GM18517 (cell line): Measurements from ENCODE around the gene LRRC3B.
"Not testable (repeated sequence)": the region's sequence is repeated elsewhere in the genome, so short reads cannot be mapped to it uniquely, and the experiment has no call there.

Experiments used
- ATAC-seq: cut with Tn5 transposase; IDR thresholded peaks from one replicate; pipeline ENCODE4 v1.9.1; 2021; ENCODE audit warnings: mild to moderate bottlenecking, moderate library complexity; ENCODE audit not compliant: unreplicated experiment

Gene LRRC3B, protein sequence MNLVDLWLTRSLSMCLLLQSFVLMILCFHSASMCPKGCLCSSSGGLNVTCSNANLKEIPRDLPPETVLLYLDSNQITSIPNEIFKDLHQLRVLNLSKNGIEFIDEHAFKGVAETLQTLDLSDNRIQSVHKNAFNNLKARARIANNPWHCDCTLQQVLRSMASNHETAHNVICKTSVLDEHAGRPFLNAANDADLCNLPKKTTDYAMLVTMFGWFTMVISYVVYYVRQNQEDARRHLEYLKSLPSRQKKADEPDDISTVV

GRCh38 chr3:26622621-26623418, at the start of gene LRRC3B:
Gene LRRC3B, plus strand, starts transcription at chr3:26622772. Its CDS starts 86,901 bp downstream, at chr3:26709673.
- no peak for ATAC-seq

GRCh38 chr3:26574766-26575165, 47.8 kb upstream of the LRRC3B start:
- no peak for ATAC-seq

DNA sequence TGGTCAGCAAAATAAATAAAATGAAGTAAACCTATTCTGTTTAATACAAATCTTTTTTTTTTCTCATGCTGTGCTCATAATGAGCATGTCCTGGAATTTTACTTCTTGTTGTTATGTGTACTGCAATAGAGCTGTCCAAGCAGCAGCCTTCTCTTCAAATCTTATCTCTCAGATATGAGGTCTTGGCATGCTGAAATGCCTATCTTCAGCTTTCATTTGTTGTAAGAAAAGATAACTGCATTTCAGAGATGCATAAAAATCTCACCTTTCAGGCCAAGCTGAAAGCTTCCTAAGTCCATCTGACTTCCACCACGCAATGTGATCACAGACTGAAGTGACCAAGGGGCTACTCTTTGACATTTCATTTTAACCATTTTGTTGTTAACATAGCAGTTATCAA, 43.5 kb upstream of the LRRC3B start:
- no peak for ATAC-seq

- ATAC-seq: no peak
Observed at GRCh38 chr3:26587571-26587970, 35.0 kb upstream of the LRRC3B start.

DNA sequence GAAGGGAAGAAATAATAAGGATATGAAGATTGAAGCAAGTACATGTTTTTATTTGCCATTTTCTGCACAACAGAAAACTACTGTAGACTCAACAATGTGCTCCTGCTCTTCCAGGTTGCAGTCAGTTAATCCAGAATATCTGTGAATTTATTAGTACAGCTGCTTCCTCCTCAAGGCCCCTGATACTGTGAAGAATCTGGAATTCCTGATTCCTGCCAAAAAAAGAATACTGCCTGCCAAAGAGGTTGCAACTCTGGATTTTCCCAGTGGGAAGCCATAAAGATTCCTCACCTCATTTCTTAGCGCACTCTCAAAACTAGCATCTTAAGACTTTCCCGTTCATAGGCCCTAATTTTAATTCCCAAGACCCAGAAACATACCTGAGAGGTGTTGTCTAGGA, 33.6 kb upstream of the LRRC3B start:
- ATAC-seq: no peak

DNA sequence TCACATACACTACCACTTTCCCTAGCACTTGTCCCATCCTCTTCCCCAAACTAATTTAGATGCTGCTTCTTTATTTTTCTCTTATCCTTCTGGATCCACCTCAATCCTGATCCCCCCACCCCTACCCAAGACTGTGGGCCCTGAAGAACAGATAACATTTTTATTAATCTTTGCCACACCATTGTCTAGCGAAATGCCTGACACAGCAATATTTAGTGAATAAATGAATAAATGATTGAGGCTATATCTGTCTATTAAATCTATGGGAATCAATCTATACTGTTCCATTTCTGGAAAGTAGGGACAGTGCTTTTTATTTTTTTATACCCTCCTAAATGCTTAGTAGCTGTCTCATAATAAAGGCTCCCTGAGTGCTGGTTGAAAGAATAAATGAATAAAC, 32.9 kb upstream of the LRRC3B start:
- no peak for ATAC-seq

DNA sequence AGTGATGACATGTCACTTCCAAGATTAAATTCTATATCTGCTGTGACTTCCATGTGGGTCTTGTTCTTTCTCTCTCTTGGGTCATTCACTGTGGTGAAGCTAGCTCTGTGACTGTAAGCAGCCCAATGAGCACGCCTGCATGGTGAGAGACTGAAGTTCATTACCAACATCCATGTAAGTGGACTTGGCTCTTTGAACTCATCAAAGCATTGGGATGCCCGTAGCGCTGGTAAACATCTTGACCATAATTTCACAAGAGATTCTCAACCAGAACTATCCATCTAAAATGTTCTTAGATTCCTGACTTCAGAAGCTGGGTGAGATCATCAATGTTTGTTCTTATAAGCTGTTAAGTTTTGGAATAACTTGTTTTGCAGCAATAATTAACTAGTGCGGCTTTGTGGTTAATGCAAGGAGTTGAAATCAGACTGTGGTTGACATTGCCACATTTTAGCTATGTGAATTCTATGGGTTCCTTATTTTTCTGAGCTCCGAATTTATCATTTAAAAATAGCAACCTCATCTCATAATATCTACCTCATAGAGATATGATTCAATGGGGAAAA, 31.6 kb upstream of the LRRC3B start:
- no peak for ATAC-seq

GRCh38 chr3:26591926-26592325, 30.6 kb upstream of the LRRC3B start:
- no peak for ATAC-seq

DNA sequence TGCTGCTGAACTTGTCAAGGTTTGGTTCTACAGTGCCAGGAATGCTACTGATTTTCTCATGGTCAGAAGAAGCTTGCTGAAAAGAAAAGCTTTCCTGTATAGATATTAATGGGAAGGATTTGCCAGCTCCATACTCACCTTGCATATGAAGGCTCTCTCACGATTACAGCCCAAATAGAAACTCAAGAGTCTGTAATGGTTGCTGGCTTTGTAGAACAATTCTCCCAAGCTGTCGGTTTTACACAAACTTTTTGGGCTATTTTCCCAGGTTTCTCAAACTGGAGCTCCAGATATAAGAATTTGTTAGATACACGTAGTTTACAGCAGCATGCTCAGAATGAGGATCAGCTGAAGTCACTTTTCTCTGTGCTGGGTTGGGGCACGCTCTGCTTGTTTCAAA, 30.1 kb upstream of the LRRC3B start:
- no peak for ATAC-seq

DNA sequence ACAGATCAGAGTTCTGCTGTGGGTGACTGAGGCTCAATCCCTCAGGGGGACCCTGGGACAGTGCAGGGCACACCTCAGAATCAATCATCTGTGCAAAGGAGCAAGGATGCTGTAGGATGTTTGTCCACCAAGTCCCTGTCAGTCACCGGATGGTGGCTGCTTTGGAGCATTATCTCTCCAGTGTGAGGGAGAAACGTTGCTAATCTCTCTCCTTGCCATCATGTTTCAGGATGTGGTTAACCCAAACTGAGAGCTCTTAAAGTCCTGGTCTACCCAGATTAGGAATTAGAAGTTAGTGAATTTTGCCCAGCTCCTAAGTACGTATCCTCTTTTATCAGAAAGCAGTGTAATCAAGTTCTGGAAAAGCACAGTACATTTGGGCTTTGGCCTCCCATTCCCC, 26.2 kb upstream of the LRRC3B start:
- ATAC-seq: no peak

DNA sequence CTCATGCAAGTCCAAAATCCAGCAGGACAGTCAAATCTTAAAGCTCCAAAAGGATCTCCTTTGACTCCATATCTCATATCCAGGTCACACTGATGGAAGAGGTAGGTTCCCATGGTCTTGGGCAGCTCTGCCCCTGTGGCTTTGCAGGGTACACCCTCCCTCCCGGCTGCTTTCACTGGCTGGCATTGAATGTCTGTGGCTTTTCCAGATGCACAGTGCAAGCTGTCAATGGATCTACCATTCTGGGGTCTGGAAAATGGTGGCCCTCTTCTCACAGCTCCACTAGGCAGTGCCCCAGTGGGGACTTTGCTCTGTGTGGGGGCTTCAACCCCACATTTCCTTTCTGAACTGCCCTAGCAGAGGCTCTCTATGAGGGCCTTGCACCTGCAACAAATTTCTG, 19.3 kb upstream of the LRRC3B start:
- not testable (repeated sequence) for ATAC-seq

DNA sequence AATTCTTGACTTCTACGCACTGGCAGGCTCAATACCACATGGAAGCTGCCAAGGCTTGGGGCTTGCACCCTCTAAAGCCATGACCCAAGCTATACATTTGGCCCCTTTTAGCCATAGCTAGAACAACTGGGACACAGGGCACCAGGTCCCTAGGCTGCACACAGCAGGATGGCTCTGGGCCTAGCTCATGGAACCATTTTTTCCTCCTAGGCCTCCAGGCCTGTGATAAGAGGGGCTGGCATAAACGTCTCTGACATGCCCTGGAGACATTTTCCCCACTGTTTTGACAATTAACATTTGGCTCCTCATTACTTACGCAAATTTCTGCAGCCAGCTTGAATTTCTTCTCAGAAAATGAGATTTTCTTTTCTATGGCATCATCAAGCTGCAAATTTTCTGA, 18.8 kb upstream of the LRRC3B start:
- not testable (repeated sequence) for ATAC-seq

DNA sequence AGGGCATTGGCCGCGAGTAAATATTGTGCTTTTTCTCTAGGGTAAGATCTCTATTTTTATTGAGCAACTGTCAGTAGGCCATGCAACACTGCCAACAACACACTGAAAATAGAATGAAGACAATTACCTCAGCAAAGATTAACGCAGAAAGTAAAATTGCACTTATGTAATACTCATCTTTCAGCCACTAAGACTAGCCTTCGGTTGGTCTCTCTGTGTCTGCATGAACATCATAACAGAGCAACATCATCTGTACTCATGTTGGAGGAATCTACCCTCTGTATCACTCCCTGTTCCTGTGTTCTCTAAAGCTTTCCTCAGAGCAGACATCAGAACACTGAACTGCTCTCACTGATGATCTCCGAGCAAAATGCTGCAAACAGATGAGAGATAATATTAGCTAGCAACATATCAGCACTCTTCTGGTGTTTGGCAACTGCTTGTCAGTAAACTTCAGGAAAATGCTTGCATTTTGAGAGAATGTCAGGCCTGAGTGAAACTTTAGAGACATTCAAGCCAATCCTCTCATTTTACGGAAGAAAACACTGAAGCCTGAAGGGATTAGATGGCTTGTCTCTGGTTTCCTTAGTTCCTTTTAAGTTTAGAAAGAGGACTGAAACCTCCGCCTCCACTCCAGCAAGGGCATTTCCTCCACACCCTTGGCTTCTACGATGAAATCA, 8.4 kb upstream of the LRRC3B start:
- no peak for ATAC-seq

- ATAC-seq: no peak
Observed at GRCh38 chr3:26621176-26621575, 1.4 kb upstream of the LRRC3B start.

DNA sequence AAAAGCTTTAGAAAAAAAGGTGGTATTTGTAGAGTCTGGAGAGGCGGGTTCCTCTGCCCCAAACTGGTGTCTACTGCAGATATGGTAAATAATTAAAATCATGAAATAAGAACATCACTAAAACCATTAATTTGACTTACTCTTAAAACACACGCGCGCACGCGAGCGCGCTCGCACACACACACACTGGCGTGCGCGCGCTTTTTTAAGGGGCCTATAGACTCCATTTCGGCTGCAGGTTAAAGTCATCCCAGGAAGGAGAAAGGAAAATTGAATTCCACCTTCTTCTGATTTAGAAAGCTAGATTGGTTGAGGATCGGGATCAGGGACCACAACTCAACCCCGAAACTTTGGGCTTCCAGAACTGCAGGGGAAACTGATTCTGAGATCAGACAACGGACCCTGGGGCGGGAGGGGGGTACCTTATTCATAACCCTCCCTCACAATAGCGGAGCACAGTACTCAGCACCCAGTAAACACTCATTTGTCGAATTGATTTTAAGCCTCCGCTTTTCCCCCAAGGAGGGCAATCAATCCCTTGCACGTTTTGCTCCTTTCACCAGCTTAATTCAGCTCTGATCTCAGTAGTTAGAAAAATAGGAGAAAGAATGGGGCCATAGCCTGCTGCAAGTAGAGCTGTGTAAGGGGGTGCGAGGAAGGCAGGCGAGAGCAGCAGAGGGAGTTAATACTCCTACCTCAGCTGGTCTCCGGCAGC, 509 bp upstream of the LRRC3B start:
- ATAC-seq: no peak

- ATAC-seq: no peak
Observed at GRCh38 chr3:26623419-26624208, 1.0 kb downstream of the LRRC3B start.

DNA sequence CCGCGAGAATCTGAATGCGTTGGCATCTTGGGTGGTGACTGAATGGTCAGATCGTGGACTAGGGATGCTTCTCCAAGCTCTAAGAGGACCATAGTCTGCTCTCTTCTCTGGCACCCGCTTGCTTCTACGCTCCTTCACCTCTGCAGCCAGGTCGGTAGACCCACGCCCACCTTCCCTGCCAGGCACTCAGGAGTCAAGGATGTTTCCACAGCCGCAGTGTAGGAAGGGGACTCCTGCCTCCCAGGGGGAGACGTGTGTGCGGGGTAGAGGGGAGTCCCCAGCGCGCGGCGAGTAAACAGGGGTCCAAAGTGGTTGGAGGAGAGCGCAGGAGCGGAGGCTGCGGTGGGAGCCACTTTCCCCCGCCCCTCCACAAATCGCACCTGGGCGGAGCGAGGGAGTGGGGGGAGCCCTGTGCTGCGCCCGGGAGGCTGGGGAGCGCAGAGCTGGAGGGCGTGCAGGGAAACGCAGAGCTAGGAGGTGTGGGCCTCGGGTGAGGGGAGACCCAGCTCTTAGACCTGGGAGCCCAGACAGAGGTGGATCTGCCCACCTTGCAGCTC, 1.7 kb downstream of the LRRC3B start:
- ATAC-seq: no peak

DNA sequence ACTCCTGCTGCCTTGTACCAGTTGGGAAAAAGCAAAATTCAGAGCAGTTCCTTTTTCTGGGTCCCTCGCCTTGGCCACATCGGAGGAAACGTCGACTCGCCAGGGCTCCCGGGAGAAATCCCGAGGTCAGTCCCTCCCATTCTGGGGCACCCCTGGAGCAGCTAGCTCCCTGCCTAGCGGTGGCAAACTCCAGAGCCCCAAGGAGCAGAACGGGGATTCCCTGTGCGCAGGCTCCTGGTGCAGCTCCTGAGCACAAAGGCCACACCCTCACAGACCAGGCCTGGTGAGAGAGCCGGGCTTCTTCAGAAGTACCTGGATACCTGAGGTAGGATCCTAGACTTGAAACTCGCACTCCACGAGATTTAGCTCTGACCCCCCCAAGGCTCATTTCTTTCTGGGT, 2.6 kb downstream of the LRRC3B start:
- no peak for ATAC-seq

- no peak for ATAC-seq
Observed at GRCh38 chr3:26627080-26627479, 4.5 kb downstream of the LRRC3B start.

GRCh38 chr3:26628915-26629314, 6.3 kb downstream of the LRRC3B start:
- no peak for ATAC-seq
